Activated CD8-positive, alpha-beta T cell treated with anti-CD3 and anti-CD28 coated beads for 36 hours (primary cell): ENCODE results near the gene SYCP1. TPM values are rescaled to one million over a fixed set of nuclear protein-coding genes. Genes with fewer than 3 reads are reported as not detected.

Experiments
- ATAC-seq: fragments of 200-7000 bp; cut with Tn5 transposase; one replicate; pipeline ENCODE4 v1.10.0; 2021; ENCODE audit warnings: mild to moderate bottlenecking, moderate library complexity
- CTCF ChIA-PET: fragments of 350-600 bp; sonication (Branson Sonifier 250); formaldehyde crosslinking; loops from one replicate; lab custom pipeline; 2021; ENCODE audit warnings: antibody characterized with exemption; lab: Charles Lee
- POLR2A ChIA-PET: fragments of 350-600 bp; sonication (Branson Sonifier 250); formaldehyde crosslinking; loops from one replicate; lab custom pipeline; 2021; ENCODE audit warnings: antibody characterized with exemption; lab: Charles Lee
- DNase-seq: peaks from one replicate; pipeline ENCODE4 v3.0.0-alpha.2; 2020
- H3K27ac Mint-ChIP-seq: one replicate; pipeline ENCODE4 v1.8.0; 2021; ENCODE audit warnings: mild to moderate bottlenecking, mixed read lengths
- H3K27me3 Mint-ChIP-seq: one replicate; pipeline ENCODE4 v1.8.0; 2021; ENCODE audit warnings: mixed read lengths
- H3K36me3 Mint-ChIP-seq: one replicate; pipeline ENCODE4 v1.8.0; 2021; ENCODE audit warnings: low read depth, mixed read lengths
- H3K4me1 Mint-ChIP-seq: one replicate; pipeline ENCODE4 v1.8.0; 2021; ENCODE audit warnings: low read depth, mixed read lengths
- H3K4me3 Mint-ChIP-seq: one replicate; pipeline ENCODE4 v1.8.0; 2021; ENCODE audit warnings: mild to moderate bottlenecking, moderate library complexity, mixed read lengths
- H3K9me3 Mint-ChIP-seq: one replicate; pipeline ENCODE4 v1.8.0; 2021; ENCODE audit warnings: mixed read lengths
- CTCF ChIP-seq: fragments of 200-600 bp; IDR thresholded peaks from one replicate; pipeline ENCODE4 v1.8.0; 2022; ENCODE audit warnings: antibody characterized with exemption, mild to moderate bottlenecking
- intact Hi-C: fragments of 100-400 bp; cut with micrococcal nuclease; formaldehyde crosslinking; loops from one replicate; pipeline ENCODE4 v1.10.0; 2022
- total RNA-seq, 2 experiments: library from RNA; stranded (reverse); gene quantifications; one replicate each; pipeline ENCODE4 v1.2.3, GENCODE V29; 2021

Gene SYCP1
- total RNA-seq, 2 experiments from 2014 or later = not detected

- no peak for TF ChIP-seq CTCF
- H3K27ac Mint-ChIP-seq = no peak overlapping the region
- no peak overlapping the region for H3K4me3 Mint-ChIP-seq
- peaks cover 2% of the 10 kb centered on the region for H3K27me3 Mint-ChIP-seq
- ChIA-PET CTCF (interaction anchor here (1.1 kb wide), 1 partner anchor 221 kb away, joined by 3 read pairs; no protein-coding TSS in a partner anchor), POLR2A (interaction anchor here (0.6 kb wide), 1 partner anchor 23 kb away, joined by 3 read pairs; no protein-coding TSS in a partner anchor)
- DNase-seq (no peak), ATAC-seq (no peak)
- intact Hi-C loops = no loop called here
- no peaks in the 10 kb centered on the region for H3K4me1 Mint-ChIP-seq
- H3K36me3 Mint-ChIP-seq = no peaks in the 10 kb centered on the region
- H3K9me3 Mint-ChIP-seq = no peaks in the 10 kb centered on the region
Observed at GRCh38 chr1:114831276-114831994, 23.2 kb upstream of the SYCP1 start.

GRCh38 chr1:114832057-114832456 is 22.6 kb upstream of the SYCP1 start:
- no peak overlapping the region for H3K4me3 Mint-ChIP-seq
- ChIA-PET POLR2A (no interaction called here), CTCF (interaction anchor here (1.1 kb wide), 1 partner anchor 221 kb away, joined by 3 read pairs; no protein-coding TSS in a partner anchor)
- H3K9me3 Mint-ChIP-seq = no peaks in the 10 kb centered on the region
- H3K36me3 Mint-ChIP-seq = no peaks in the 10 kb centered on the region
- peaks cover 2% of the 10 kb centered on the region for H3K27me3 Mint-ChIP-seq
- ATAC-seq (no peak), DNase-seq (no peak)
- no peak overlapping the region for H3K27ac Mint-ChIP-seq
- intact Hi-C loops = no loop called here
- no peak for TF ChIP-seq CTCF
- no peaks in the 10 kb centered on the region for H3K4me1 Mint-ChIP-seq

GRCh38 chr1:114833421-114833820 is 21.2 kb upstream of the SYCP1 start:
- TF ChIP-seq CTCF = no peak
- CTCF ChIA-PET = no interaction called here
- Mint-ChIP-seq H3K4me1 (peaks cover 2% of the 10 kb centered on the region), H3K27me3 (peaks cover 3% of the 10 kb centered on the region), H3K9me3 (no peaks in the 10 kb centered on the region), H3K4me3 (no peak overlapping the region), H3K36me3 (no peaks in the 10 kb centered on the region), H3K27ac (no peak overlapping the region)
- no peak for DNase-seq
- intact Hi-C loops = no loop called here
- no peak for ATAC-seq
- POLR2A ChIA-PET = no interaction called here

- Mint-ChIP-seq H3K4me3 (no peak overlapping the region), H3K27ac (no peak overlapping the region), H3K36me3 (no peaks in the 10 kb centered on the region), H3K4me1 (no peaks in the 10 kb centered on the region), H3K9me3 (no peaks in the 10 kb centered on the region), H3K27me3 (peaks cover 16% of the 10 kb centered on the region)
- ChIA-PET CTCF (no interaction called here), POLR2A (no interaction called here)
- intact Hi-C loops = no loop called here
- no peak for ATAC-seq
- no peak for TF ChIP-seq CTCF
- DNase-seq = no peak
Observed at GRCh38 chr1:114844270-114844669, 10.4 kb upstream of the SYCP1 start.

GRCh38 chr1:114853584-114853983 is 1.1 kb upstream of the SYCP1 start:
- ATAC-seq (no peak), DNase-seq (no peak)
- intact Hi-C loops = no loop called here
- POLR2A ChIA-PET = no interaction called here
- no peaks in the 10 kb centered on the region for H3K36me3 Mint-ChIP-seq
- peaks cover 28% of the 10 kb centered on the region for H3K27me3 Mint-ChIP-seq
- H3K9me3 Mint-ChIP-seq = no peaks in the 10 kb centered on the region
- CTCF ChIA-PET = no interaction called here
- no peak overlapping the region for H3K4me3 Mint-ChIP-seq
- H3K4me1 Mint-ChIP-seq = peaks cover 4% of the 10 kb centered on the region
- TF ChIP-seq CTCF = no peak
- H3K27ac Mint-ChIP-seq = no peak overlapping the region
